Ovary (tissue), 3 donors: ENCODE data around the gene TAB2.

Experiments
- EP300 ChIP-seq: sonication (generic); formaldehyde crosslinking; IDR thresholded peaks from one replicate; pipeline ENCODE4 v1.6.1; 2017; ENCODE audit warnings: antibody characterized with exemption
- POLR2A ChIP-seq: fragments of 450-650 bp; IDR thresholded peaks from one replicate; pipeline ENCODE4 v1.6.1; 2017; ENCODE audit warnings: antibody characterized with exemption, mild to moderate bottlenecking, moderate library complexity
- TF ChIP-seq, protein P1 (sequence below), 3 donors: fragments of 450-650 bp in 2 of 3; fragments of 200-600 bp in 1 of 3; IDR thresholded peaks; one replicate each; pipeline versions ENCODE4 v1.5.1 to v1.8.0; 2016 to 2022; ENCODE audit warnings: antibody characterized with exemption in 3 of 3, mild to moderate bottlenecking in 1 of 3
- donor health status: DM: no; HTN: no; CAD: no.

DNA sequence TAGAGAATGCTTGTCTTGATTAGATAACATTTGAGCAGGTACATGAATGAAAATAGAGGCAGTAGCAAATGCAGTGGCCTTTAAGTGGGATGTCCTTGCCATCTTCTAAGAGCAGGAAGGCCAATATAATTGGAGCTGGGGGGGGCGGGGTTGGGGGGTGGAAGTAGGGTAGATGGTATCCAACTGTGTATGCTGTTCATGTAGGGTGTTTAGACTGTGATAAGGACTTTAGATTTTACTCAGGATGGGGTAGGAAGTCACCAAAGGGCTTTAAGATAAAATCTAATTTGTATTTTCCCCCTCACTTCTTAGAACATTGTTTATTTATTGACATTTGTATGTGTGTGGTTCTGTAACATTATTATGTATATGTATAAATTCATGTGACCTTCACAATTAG is 12.0 kb downstream of the TAB2 start:
- TF ChIP-seq, protein P1, sequence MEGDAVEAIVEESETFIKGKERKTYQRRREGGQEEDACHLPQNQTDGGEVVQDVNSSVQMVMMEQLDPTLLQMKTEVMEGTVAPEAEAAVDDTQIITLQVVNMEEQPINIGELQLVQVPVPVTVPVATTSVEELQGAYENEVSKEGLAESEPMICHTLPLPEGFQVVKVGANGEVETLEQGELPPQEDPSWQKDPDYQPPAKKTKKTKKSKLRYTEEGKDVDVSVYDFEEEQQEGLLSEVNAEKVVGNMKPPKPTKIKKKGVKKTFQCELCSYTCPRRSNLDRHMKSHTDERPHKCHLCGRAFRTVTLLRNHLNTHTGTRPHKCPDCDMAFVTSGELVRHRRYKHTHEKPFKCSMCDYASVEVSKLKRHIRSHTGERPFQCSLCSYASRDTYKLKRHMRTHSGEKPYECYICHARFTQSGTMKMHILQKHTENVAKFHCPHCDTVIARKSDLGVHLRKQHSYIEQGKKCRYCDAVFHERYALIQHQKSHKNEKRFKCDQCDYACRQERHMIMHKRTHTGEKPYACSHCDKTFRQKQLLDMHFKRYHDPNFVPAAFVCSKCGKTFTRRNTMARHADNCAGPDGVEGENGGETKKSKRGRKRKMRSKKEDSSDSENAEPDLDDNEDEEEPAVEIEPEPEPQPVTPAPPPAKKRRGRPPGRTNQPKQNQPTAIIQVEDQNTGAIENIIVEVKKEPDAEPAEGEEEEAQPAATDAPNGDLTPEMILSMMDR (IDR thresholded peaks at IDR 0.05): no peak
- TF ChIP-seq EP300 (no peak), POLR2A (no peak)
